Osteoblast (primary cell): ENCODE data around the gene FNBP1L. TPM values are rescaled to one million over a fixed set of nuclear protein-coding genes. Genes with fewer than 3 reads are reported as not detected.

Source experiments
- DNase-seq: peaks from one replicate; pipeline ENCODE4 v3.0.0; 2011; ENCODE audit warnings: low spot score, mixed read lengths; ENCODE audit not compliant: insufficient read length; ENCODE audit errors: missing footprints
- H2AFZ ChIP-seq: 2 replicates; pipeline ENCODE4 v1.6.0; 2011; ENCODE audit warnings: mild to moderate bottlenecking, low read length
- H3K27ac ChIP-seq: 2 replicates; pipeline ENCODE4 v1.5.1; 2011; ENCODE audit warnings: mild to moderate bottlenecking, low read depth, low read length, moderate library complexity
- H3K27me3 ChIP-seq: 2 replicates; pipeline ENCODE4 v1.6.0; 2012; ENCODE audit warnings: mild to moderate bottlenecking, control low read depth, inconsistent platforms, low read length, moderate library complexity; ENCODE audit not compliant: insufficient read depth
- H3K36me3 ChIP-seq: 2 replicates; pipeline ENCODE4 v1.5.1; 2011; ENCODE audit warnings: mild to moderate bottlenecking, low read length, control low read depth, moderate library complexity; ENCODE audit not compliant: insufficient read depth
- H3K4me1 ChIP-seq: 2 replicates; pipeline ENCODE4 v1.5.1; 2011; ENCODE audit warnings: mild to moderate bottlenecking, low read length, control low read depth, moderate library complexity; ENCODE audit not compliant: insufficient read depth
- H3K4me2 ChIP-seq: 2 replicates; pipeline ENCODE4 v1.6.0; 2011; ENCODE audit warnings: mild to moderate bottlenecking, low read length; ENCODE audit not compliant: insufficient read depth
- H3K4me3 ChIP-seq: fragments of 200-600 bp; sonication (generic); 3 replicates; pipeline ENCODE4 v1.5.1; 2012; ENCODE audit warnings: mild to moderate bottlenecking, low read length, inconsistent platforms; ENCODE audit not compliant: insufficient read depth
- H3K79me2 ChIP-seq: 2 replicates; pipeline ENCODE4 v1.6.0; 2012; ENCODE audit warnings: mild to moderate bottlenecking, low read length, control low read depth, inconsistent platforms; ENCODE audit not compliant: insufficient read depth
- H3K9me3 ChIP-seq: 2 replicates; pipeline ENCODE4 v1.5.1; 2011; ENCODE audit warnings: low read depth, low read length, control low read depth
- H4K20me1 ChIP-seq: 2 replicates; pipeline ENCODE4 v1.6.0; 2012; ENCODE audit warnings: mild to moderate bottlenecking, low read length, control low read depth; ENCODE audit not compliant: insufficient read depth
- total RNA-seq: library from RNA; depleted of rRNA; stranded (reverse); fragments of >200 nt; gene quantifications from 2 replicates; pipeline ENCODE4 v1.2.3, GENCODE V29; 2012
- TF ChIP-seq, protein P1 (sequence below): IDR thresholded peaks from 2 replicates; pipeline ENCODE4 v1.5.1; 2011; ENCODE audit warnings: mild to moderate bottlenecking, low read depth, low read length, moderate library complexity; ENCODE audit errors: extremely low read depth

The FNBP1L gene
- total RNA-seq, 1 donor: 8.7 TPM

DNA sequence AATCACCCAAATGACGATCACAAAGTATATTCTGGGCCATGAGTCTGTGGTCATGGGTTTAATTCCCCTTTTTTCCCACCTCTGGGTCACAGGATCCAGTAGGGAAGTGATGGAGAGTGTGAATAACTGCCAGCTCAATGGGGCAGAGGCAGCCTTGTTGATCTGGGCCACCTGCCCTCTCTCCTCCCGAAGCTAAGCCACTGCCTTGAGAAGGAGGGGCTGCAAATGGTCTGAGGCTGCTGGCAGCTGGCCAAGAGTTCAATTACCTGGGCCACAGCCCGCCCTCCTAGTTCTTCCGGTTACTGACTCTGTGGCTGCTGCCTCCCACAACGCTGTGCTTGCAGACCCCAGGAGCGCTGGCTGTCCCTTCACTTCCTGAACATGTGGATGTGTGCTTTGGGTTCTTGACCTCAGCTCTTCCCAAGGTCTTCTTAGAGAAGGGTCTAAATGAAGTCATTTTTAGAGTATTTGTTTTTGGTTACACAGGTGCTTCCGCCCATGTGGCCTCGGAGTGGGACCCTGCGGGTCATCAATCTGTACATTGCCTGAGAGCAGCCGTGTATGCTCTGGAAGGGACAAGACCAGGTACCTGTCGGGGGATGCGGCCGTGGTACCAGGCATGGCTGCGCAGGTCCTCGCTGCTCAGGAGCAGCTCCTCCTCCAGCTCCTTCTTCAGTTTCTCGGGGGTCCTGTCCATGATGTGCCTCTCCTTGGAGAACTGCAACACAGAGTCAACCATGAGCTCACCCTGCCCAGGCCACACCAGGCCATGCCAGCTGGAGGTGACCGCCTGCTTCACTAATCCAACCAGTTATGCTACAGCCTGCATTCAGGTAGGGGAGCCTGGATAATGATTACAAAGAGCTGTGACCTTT, 144.0 kb downstream of the FNBP1L start:
- Histone ChIP-seq H3K4me2 (no peak overlapping the region), H3K27me3 (no peaks in the 10 kb centered on the region), H3K36me3 (peaks cover 46% of the 10 kb centered on the region), H3K27ac (peak overlapping the region; percentile 49), H3K9me3 (no peaks in the 10 kb centered on the region), H3K4me3 (no peak overlapping the region), H2AFZ (no peak overlapping the region), H4K20me1 (peaks cover 30% of the 10 kb centered on the region), H3K4me1 (peaks cover 31% of the 10 kb centered on the region), H3K79me2 (peaks cover 94% of the 10 kb centered on the region)
- TF ChIP-seq, protein P1, sequence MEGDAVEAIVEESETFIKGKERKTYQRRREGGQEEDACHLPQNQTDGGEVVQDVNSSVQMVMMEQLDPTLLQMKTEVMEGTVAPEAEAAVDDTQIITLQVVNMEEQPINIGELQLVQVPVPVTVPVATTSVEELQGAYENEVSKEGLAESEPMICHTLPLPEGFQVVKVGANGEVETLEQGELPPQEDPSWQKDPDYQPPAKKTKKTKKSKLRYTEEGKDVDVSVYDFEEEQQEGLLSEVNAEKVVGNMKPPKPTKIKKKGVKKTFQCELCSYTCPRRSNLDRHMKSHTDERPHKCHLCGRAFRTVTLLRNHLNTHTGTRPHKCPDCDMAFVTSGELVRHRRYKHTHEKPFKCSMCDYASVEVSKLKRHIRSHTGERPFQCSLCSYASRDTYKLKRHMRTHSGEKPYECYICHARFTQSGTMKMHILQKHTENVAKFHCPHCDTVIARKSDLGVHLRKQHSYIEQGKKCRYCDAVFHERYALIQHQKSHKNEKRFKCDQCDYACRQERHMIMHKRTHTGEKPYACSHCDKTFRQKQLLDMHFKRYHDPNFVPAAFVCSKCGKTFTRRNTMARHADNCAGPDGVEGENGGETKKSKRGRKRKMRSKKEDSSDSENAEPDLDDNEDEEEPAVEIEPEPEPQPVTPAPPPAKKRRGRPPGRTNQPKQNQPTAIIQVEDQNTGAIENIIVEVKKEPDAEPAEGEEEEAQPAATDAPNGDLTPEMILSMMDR: no peak
- peak; percentile 83 for DNase-seq

DNA sequence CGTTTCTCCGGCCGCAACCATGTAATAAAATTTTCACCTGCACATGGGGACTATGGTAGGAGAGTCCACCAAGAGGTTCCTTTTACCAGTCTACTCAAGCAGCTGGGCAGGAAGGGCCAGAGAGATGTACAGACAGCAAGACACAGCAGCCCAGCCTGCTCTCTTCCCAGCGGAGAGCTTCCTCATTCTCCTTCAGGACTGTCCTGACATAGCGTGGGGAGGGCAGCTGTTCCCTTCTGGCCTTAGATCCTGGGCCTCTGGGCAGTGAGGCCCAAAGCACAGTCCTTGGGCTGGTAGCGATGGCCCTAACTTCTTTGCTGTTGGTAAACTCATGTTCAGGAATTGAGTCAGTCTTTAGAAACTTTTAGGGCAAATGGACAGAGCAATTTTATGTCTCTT, 144.6 kb downstream of the FNBP1L start:
- Histone ChIP-seq H3K4me1 (peaks cover 31% of the 10 kb centered on the region), H3K27me3 (no peaks in the 10 kb centered on the region), H3K36me3 (peaks cover 40% of the 10 kb centered on the region), H2AFZ (no peak overlapping the region), H3K27ac (no peak overlapping the region), H3K79me2 (peaks cover 96% of the 10 kb centered on the region), H3K4me2 (no peak overlapping the region), H3K9me3 (no peaks in the 10 kb centered on the region), H3K4me3 (no peak overlapping the region), H4K20me1 (peaks cover 33% of the 10 kb centered on the region)
- TF ChIP-seq, protein P1: no peak
- no peak for DNase-seq

DNA sequence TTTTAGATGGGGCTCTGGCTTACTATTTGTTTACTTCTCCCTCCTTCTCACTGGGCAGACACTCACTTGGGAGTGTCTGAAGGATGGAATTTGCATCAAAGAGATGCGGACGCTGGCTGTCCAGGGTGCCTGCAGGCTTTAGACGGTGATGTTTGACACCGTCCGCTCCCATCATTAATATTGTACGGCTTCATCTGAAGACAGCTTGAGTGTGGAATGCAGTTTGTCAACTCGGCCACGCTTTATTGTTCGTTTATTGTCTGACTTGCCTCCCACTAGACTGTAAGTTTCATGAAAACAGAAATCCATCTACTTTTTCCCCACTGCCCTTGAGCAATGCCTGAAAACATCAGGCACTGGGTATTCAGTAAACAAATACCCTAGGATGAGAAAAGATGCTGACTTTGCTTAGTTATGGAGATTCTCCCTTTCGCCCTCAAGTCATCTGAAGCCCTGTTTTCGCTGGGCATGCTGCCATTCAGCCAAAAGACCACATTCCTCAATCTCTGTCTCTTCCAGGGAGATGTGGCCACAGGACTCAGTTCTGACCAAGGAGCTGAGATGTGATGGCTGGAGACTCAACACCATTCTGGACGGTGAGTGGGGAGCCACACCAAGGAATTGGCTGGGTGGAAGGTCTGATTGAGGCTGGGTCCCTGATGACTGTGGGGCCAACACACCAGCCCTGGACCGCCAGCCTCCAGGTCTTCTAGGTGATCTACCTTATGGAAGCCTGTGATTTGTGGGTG, 146.1 kb downstream of the FNBP1L start:
- H3K4me3 ChIP-seq: no peak overlapping the region
- H3K9me3 ChIP-seq: no peaks in the 10 kb centered on the region
- H3K4me2 ChIP-seq: no peak overlapping the region
- H4K20me1 ChIP-seq: peaks cover 45% of the 10 kb centered on the region
- peaks cover 26% of the 10 kb centered on the region for H3K4me1 ChIP-seq
- H3K79me2 ChIP-seq: peaks cover 96% of the 10 kb centered on the region
- no peak overlapping the region for H2AFZ ChIP-seq
- TF ChIP-seq, protein P1: no peak
- DNase-seq: peak; percentile 43
- H3K27ac ChIP-seq: peak overlapping the region; percentile 75
- H3K27me3 ChIP-seq: no peaks in the 10 kb centered on the region
- H3K36me3 ChIP-seq: peaks cover 25% of the 10 kb centered on the region

DNA sequence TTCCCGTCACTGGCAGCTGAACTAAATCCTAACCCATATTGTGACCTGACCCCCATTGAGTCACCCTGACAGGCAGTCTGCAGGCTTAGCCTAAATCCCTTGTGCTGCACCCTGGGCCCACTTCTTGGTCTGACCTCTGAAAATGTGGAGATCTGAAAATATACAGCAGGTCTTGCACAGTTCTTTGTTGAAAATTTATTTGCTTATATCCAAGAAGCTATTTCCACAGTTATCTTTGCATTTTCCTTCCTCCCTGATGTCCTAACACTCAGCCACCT, 146.6 kb downstream of the FNBP1L start:
- Histone ChIP-seq H2AFZ (no peak overlapping the region), H4K20me1 (peaks cover 48% of the 10 kb centered on the region), H3K4me1 (peaks cover 26% of the 10 kb centered on the region), H3K27me3 (no peaks in the 10 kb centered on the region), H3K36me3 (peaks cover 20% of the 10 kb centered on the region), H3K9me3 (no peaks in the 10 kb centered on the region), H3K4me2 (no peak overlapping the region), H3K79me2 (peaks cover 96% of the 10 kb centered on the region), H3K4me3 (no peak overlapping the region), H3K27ac (peak overlapping the region; percentile 75)
- TF ChIP-seq, protein P1: no peak
- no peak for DNase-seq
